Muscle of arm (tissue), 12 donors: ENCODE data around the gene KRTAP5-1. TPM values are rescaled to one million over a fixed set of nuclear protein-coding genes. Genes with fewer than 3 reads are reported as not detected.

Experiments
- DNase-seq: peaks from one replicate; pipeline ENCODE4 v3.0.0-alpha.2; 2013
- polyA plus RNA-seq, 12 donors: library from polyadenylated mRNA; unstranded; fragments of 120-200 nt; gene quantifications; one replicate each; pipeline ENCODE4 v1.2.1, GENCODE V29; 2013; ENCODE audit not compliant: insufficient read length in 12 of 12

The KRTAP5-1 gene
- polyA plus RNA-seq, 12 donors, result 0.55 to 2.2 (median 1.4) TPM; not detected in 4

DNA sequence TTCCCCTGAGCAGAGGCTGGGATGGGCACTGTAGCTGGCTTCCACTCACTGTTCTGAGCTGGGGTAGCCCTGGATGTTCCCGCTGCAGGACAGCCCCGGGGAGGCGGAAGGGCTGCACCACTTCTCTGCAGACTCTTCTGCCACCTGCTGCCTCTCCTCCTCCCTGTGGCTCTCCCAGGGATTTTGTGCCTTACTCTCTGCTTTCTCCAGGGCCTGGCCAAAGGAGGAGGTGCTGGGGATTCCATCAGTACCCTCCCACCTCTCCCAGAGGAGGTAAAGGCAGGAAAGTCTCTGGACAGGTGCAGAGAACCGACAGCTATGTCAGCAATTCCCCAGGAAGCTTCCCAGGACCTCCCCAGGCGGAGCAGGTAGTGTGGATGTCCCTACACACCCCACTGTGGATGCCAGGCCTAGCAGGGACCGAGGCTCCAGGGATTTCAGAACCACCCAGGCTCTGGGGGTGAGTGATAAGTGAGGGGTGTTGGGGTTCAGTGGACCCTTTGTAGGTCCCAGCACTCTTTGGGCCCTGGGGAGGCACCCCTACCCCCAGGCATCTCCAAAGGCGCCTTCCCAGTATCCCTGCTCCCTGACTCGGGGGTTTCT is 24.3 kb downstream of the KRTAP5-1 start:
- DNase-seq, result no peak

DNA sequence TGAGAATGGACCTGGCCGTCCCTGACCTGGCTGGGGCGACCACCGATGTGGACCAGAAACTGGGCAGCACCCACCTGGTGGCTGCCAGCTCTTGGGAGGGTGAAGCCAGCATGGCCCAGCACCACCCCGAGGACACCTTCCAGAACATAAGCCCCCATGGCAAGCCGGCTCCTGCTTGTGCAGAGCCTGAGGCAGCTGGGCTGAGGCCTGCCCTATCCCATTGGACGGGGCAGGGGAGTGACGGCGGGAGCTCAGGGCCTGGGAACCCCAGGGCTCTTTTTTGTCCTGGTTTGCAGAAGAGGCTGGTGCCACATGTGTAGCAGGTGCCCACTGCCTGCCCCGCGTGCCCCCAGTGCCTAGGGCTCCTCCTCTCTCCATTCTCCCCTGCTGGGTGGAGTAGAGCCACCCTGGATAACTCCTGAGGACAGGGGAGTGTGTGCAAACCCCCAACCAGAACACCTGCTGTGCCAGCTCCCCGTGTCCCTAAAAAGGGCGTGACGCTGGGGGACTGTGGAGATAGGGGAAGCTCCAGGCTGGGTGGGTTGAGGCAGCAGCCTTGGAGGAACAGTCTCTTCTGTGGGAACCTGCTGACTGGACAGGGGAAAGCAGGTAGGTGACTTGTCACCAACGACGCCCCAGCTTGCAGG is 25.0 kb downstream of the KRTAP5-1 start:
- no peak for DNase-seq

DNA sequence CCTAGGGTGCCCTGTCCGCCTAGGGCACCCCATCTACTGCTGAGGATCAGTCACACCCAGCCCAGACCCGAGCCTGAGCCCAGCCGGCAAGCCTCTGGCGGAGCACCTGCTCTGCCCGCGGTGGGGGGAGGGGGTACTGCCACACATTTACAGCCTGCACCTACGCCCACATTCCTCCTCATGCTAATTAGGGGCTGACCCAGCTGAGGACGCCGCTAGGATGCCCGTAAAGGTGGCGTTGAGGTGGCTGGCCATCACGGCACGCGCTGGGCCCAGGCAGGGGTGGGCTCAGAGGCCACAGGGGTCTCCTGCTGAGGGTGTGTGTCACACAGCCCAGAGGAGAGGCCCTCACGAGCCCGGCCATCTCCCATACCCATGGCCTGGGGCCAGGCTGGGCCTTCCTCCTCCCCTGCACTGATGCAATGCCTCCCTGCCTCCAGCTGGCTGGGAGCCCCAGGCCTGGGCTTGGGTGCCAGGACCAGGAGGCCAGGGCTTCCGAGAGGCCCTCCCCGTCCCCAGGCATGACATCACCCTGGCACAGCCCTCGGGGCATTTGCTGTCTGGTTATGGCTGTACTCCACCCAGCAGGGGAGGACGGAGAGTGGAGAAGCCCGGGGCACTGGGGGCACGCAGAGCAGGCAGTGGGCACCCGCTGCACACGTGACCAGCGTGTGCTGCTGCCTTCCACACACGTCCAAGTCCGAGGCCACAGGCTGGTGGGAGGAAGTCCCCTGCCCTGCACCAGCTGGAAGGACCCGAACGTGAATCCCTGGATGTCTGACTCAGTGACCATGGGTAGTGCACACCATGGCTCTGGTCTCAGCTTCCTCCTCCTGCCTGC is 25.8 kb downstream of the KRTAP5-1 start:
- peak; percentile 66 for DNase-seq

DNA sequence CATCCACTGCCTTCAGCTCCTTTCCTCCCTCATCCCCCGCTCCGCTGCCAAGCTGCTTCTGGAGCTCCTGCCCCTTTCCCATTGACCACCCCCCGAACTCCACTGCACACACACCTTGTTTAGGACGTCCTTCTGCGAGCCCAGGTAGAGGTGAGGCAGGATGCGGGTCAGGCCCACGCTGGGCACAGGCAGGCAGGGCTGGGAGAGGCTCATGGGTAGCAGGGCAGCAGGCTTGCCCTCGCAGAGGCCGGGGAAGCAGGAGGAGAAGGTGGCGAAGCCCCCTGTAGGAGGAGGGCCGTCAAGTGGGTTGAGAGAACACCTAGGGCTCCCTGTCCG is 26.3 kb downstream of the KRTAP5-1 start:
- no peak for DNase-seq

DNA sequence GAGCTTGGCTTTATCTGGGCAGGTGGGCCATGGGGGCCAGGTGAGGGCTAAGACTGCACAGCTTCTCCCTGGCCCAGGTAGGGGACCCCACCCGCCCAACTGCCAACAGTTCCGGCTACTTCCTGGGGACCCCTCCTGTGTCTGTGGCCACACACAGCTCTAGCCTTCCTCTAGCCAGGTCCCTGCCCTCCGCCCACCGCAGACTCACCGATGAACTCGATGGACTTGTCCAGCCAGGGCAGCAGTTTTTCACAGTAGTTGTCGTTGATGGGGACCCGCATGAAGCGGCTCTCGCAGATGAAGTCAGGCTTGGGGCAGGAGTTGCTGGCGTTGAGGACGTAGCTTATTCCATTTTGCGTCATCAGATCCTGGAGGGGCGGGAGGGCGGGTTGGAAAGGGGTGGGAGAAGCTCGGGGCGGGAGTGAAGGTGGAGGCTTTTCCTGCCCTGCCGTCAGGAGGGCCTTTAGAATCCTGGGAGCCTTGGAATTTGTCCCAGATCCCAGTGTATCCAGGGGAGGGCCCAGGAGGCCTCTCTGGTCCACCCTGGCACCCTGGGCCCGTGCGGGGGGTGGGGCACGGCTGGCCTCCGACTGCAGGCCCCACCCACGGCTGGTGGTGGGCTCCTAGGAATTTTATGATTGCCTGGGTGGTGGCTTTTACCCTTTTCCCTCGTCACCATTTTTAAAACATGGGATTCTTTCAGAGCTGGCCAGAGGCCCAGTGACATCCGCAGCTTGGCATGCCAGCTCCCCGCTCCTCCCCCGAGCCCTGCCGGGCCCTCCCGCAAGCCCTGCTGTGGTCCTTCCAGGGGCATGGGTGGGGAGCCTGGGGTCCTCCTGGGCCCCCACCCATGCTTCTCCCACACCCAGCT is 26.9 kb downstream of the KRTAP5-1 start:
- no peak for DNase-seq

DNA sequence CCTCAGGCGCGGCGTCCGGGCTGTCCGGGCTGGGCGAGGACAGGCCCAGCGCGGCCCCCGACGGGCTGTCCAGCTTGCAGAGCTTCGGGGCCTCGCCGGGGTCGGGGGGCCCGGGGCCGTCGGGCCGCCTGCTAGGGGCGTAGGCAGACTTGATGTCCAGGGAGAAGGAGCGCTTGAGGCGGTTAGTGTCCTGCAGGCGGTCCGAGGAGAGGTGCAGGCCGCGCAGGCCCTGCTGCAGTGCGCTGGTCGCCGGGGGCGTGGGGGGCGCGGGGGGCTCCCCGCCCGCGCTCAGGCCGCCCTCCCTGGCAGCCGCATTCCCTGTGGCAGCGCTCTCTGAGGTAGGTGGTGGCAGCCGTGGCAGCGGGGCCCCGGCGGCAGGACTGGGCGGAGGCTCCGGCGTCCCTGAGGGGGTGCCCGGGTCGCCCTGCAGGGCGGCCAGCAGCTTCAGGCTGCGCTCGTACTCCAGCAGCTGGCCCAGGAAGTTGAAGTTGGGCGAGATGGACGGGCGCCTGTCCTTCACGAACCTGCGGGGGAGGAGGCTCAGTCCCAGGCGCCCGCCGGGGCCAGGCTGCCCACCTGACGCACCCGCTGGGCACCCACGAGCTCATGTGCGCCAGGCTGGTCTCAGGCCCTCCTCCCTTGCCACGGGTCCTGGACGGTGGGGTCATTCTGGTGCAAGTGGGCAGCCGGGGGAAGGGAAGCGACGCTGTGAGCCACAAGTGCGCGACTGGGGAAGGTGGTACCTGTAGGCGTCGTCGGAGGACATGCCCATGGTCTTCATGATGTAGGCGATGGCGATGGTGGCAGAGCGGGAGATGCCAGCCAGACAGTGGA is 27.8 kb downstream of the KRTAP5-1 start:
- DNase-seq, result no peak

DNA sequence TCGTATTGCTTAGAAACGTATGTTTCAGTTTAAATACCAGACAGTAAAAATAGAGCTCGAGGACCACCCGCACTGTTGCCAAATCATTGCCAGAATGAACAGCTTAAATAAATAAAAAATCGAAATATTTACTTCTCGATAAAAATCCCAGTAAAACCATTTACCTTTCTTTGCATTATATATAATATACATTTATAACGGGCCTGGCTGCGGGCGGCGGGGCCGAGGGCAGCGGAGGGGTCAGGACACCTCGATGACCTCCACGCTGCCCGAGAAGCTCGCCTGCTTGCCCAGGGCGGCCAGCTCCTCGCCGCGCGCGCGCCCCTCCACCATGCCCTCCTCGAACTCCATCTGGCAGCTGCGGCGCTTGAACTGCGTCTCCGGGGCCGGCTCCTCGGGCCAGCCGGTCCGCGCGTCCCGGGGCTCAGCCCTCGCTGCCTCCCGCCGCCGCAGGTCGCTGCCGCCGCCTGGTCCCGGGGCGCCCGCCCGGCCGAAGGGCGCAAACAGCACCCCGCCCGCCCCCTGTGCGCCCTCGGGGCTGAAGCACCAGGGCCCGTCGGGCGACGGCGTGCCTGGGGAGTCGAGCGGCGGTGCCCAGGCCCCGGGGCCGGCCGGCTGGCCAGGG is 28.7 kb downstream of the KRTAP5-1 start:
- DNase-seq, result no peak

DNA sequence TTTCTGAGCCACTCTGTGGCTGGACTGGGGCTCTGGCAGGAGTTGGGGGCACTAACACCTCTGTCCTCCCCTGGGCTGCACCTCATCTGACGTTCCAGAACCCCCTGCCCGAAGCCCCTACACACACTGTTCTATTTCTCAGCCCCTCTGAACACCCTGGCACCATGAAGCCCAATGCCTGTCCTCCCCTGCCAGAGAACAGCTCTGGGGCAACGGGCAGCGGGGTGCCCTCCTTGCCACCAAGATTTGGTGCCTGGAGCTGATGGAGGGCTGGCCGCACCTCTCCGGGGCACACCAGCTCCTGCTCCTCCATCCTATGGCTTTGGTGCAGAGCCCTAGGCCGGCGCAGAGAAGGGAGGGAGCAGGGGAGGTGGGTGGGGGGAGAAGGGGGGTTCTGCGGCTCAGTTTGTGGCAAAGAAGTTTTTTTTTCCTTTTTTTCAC is 29.4 kb downstream of the KRTAP5-1 start:
- DNase-seq, result no peak

DNA sequence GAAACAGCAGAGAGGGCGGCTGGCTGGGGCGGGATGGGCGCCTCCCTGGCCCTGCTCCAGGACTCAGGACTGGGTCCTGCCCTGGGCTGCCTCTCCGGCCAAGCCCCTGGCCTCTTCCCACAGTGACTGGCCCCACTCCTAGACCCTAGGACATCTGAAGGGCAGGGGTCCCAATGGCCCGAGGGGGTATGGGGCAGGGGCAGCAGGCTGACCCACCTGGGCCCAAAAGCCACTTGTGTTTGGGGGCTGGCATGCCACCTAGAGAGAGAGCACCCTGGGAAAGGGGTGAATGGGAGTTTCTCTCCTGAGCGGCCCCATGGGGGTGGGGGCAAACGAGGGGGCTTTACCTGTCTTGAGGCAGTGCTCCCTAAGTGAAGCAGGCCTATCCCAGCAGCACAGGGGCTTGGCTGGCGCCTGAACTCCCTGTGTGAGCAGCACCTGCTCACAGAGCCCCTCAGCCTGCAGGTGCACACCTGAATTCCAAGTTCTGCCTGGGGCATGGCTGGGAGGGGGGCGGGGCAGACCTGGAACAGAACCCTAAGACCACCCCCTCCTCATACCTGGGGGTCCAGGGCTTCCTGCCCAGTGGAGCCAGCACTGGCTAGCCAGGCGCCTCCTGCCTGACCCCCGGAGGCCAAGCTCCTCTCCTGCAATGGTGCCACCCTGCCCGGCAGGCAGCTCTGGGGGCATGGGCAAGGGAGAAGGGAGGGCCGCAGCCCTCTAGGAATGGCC is 29.9 kb downstream of the KRTAP5-1 start:
- no peak for DNase-seq

DNA sequence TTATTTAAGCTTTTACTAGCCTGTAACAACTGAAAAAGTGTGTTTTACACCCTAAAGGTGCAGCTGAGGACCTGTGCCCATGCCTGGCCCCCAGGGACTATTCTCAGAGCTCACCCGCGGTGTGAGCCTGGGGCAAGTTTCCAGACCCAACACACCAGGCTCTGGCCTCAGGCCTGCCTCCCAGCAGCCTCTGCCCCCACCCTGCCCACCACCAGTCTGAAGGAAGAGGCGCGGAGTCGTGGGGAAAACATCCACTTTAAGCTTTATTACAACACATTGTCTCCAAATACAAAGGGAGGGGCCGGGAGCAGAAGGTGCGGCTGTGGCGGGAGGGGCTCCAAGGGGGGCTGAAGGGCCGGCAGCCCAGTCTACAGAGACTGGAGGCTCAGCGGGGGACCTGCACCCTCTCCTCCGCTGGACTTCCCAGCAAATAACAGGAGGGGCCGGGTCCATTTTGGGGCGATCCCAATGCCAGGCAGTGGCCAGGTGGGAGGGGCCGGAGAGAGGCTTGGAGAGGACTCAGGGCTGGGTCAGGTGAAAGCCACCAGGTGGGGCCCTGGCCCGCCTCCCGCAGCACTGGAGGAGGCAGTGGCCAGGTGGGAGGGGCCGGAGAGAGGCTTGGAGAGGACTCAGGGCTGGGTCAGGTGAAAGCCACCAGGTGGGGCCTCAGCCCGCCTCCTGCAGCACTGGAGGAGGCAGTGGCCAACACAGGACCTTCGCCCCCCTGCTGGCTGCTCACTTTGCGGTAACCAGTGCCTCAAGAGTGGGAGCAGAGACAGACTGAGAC is 31.1 kb downstream of the KRTAP5-1 start:
- no peak for DNase-seq

DNA sequence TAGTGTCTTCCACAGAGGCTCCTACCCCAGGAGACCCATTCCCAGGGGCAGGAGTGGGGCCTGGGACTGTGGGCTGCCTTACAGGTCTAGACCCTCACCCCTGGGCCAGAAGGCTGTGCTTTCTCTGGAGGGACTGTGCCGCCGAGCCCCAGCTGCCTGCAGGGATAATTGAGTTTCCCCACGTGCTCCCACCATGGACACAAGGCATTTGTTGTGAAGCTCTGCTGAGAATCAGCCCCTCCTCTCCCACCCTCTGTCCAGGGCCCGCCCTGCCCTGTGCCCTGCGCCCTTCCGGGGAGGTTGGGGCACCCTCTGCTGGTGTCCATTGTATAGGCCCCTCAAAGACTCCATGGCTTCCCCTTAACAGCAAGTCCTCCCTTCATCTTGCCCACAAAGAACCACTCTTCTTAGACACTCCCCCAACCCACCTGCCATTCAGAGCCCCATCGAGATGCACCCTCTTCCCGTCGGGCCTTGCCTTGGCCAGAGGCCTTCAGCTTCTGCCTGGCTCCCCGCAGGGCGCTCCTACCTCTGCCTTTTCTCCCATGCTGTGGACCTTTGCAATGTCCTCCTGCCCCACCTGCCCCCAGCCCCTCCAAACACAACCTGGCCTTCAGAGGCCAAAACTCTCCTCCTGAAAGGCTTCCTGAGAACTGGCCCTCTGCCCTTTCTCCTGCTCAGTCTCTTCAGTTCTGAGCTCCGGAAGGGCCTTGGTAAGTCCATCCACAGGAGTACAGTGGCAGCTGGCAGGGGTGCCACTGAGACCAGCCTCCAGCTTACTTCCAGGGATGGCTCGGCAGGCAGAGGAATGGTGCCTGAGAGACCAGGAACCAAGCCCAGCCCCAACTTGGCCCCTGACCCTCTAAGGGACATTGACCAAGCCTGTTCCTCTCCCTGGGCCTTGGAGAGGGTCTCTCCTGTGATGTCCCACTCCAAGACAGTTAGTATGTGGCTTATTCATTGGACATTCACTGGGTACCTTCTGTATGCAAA is 35.4 kb downstream of the KRTAP5-1 start:
- no peak for DNase-seq

DNA sequence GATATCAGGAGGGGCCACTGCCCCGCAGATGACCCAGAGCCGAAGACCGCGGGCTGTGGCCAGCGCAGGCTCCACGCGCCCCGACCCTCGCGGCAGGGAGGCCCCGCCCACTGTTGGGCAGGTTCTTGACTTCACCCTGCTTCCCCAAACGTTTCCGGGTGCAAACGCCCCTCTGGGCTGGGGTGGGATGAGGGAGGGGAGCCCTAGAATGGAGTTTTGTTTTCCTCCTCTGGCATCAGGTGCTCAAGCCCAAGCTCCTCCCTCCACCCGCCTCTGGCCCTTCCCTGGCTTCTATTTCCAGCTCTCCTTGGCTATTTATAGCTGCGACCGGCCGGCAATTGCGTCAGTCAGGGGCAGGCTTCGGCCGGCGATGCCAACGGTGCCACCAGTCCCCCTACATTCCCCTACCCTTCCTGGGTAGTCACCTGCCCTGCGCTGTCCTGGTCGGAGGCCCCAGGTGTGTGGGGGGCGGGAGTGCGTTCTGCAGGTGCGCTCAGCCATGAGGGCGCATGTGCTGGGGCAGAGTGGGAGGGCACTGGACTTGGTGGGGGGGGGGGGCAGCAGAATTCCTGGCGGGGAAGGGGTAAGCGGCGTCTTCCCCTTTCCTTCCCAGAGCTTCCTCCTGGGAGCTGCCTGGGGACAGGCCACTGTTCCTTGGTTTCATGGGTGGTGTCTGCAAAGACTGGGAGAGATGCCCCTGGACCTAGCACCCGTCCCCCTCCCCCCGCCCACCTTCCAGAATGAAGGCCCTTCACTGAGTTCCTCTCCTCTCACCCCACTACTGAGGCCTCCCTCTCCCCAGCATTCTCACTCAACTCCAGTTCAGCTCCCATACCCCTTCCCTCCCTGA is 36.6 kb downstream of the KRTAP5-1 start:
- no peak for DNase-seq

DNA sequence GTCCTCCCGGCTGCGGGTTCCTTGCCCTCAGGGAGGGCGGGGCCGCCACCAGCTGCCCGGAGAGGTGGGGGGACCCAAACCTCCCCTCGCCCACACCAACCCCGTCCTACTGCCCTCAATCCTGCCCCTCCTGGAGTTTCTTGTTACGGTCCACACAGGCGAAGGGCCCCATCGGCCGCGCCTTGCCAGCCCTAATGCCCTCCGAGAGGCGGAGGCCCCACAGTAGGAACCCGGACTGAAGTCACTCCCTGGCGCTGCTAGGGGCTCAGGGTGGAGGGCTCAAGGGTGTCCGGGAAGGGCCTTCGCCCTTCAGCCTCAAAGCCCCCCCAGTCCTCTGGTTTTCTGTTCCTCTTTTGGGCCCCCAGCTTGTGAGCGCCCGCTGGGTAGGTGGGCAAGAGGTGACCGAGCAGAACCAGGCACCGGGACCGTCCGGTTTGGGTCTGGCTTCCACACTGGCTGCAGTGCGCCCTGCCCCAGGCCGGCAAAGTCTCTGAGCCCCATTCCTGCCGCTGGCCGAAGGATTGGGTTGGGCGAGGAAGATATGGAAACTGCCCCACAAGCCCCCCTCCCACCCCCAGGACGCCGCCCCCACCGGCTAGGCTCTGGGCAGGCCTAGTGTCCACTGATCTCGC is 37.5 kb downstream of the KRTAP5-1 start:
- no peak for DNase-seq

DNA sequence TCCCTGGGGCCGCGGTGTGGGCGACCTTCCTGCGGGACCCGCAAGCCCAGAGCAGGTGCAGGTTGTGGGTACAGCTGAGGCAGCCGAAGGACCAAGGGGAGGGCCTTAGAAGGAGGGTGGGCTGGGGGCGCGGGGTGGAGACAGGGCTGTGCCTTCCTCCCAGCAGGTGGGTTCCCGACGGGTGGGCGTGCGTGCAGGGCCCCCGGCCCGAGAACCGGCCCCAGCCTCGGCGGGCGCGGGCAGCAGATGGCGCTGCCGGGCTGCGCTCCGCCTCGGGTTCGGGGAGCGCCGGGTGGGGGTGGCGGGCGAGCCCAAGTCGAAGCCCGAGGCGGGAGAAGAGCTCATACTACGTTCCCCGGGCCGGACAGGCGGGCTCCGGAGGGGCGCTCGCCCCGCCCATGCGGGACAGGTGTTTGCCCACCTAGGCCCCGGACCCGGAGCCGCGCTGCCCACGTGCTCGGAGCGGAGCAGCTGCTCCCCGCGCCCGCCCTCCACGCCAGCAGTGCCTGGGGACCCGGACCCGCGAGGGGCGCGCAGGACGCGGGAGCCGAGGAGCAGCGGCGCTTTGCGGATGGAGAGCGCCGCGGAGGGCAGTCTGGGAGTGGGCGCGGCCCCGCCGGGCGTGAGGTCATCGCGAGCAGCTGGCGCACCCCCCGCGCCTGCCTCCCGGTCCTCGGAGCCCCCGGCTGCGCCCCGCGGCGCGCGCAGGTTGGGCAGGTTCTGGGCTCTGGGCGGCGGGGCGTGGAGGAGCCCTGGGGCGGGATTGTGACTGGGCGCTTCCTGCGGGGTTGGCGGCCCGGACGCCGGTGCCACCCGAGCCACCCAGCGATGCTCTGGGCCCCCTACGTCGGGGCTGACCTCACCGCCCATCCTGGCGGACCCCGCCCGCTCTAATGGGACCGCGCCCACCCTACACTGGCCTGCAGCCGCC is 38.3 kb downstream of the KRTAP5-1 start:
- DNase-seq, result no peak

DNA sequence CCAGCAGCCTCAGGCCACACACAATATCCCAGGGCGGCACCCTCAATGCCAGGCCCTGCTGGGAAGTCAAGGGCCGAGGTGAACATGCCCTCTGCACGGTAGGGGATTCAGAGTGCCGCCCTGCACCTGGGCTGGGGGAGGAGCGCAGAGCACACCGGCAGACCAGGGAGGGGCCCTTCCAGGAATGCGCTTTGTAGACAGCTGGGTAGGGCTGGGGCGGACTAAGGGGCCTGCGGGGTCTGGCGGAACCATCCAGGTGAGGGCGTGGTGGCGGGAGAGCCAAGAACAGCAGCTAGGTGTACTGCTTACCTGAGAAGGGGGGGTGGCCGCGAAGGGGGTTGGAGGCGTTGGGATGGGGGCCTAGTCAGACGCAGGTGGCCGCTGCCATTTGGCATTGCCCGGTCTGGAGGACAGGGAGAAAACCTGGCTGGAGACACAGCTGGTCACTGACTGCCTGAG is 39.0 kb downstream of the KRTAP5-1 start:
- no peak for DNase-seq
